CD4-positive, alpha-beta T cell treated with Interleukin-6 for 4 hours (primary cell): Measurements from ENCODE around the gene UBAC1.

Source experiments
- DNase-seq: peaks from one replicate; pipeline ENCODE4 v3.0.0-alpha.2; 2020; ENCODE audit warnings: mixed read lengths

UBAC1 gene, protein sequence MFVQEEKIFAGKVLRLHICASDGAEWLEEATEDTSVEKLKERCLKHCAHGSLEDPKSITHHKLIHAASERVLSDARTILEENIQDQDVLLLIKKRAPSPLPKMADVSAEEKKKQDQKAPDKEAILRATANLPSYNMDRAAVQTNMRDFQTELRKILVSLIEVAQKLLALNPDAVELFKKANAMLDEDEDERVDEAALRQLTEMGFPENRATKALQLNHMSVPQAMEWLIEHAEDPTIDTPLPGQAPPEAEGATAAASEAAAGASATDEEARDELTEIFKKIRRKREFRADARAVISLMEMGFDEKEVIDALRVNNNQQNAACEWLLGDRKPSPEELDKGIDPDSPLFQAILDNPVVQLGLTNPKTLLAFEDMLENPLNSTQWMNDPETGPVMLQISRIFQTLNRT

DNA sequence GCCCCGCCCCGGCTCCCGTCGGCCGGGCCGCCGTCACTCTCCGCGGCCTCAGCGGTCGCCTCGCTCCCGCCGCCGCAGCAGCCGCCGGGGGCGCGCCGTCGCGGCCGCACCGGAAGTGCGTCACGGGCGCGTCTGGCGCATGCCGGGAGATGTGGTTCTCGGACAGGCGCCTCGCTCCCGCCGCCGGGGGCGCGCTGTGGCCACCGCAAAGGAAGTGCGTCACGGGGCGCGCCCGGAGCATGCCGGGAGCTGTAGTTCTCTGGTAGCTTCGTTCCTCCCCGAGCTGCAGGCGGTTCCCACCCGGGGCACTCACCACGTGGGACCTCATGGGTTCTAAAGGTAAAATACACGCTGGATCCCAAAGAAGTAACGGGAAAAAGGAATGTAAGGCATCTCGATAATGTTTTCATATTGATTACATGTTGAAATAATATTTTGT lies at the start of gene UBAC1:
TSS of gene UBAC1 (minus strand) at position 97 of the 439 bp plus-strand sequence. CDS start 211 bp downstream, outside the sequence.
- DNase-seq, result peak; percentile 97

DNA sequence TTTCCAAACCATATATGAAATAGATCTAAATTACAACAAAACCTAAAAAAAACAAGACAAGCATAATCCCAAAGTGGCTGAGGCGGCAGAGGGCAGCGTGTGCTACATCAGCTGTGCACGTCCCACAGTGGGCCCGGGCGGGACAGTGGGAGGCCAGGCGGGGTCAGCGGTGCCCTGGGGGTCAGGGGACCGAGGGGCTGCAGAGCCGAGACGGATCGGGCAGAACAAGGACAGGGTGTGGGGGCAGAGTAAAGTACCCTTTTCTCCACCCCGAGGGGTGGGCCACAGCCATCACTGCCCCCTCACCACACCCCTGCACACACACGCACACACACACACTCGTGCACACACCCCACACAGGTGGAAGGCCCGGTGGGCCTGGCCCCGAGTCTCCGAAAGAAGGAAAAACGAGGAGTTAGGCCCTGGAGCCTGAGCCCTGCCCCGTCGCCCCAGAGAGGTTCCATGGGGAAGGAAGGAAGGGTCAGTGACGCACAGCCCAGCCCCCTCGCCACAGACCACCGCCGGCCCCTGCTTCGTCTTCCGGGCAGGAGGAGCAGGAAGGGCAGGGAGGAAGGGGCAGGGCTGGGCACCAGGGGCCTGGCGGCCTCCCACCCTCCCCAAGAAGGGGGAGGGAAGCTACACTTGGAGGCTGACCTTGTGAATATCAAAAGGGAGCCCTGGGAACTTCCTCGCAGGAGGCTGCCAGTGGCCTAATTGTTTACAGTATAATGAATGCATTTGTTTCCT lies 49.6 kb upstream of the UBAC1 start:
- no peak for DNase-seq

DNA sequence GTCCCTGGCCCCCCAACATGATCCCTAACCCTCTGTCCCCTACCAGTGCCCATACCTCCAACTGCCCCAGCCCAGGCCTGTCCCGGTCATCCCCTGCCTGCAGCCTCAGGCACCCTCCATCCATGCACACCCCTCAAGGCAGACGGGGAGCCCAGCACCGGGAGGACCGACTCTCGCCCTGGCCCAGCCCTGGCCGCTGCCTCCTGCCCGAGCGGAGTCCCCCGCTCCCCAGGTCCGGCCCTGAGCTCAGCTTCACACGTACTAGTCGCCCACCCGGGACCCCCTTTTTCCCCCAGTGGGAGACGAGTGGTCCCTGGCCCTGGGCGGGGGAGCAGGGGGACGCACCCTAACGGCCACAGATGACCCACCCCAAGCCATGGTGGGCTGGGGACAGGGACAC lies 49.0 kb upstream of the UBAC1 start:
- no peak for DNase-seq

DNA sequence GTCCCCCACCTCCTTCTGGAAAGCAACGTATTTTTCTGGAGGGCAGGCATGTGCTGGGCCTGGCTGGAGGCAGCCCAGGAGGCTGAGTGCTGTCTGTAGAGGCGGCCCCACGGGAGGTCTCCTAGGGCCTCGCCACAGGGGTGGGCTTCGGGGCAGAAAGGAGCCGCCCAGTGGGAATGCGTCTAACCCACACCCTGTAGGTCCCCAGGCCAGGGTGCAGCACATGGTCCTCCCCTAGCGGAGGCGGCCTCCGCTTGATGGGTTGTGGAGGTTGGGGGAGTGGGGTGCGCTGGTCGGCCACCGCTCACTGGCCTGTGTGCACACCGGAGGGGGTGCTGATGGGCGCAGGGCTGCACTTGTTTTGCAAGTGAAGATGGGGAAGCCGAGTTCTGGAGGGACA lies 48.3 kb upstream of the UBAC1 start:
- no peak for DNase-seq

DNA sequence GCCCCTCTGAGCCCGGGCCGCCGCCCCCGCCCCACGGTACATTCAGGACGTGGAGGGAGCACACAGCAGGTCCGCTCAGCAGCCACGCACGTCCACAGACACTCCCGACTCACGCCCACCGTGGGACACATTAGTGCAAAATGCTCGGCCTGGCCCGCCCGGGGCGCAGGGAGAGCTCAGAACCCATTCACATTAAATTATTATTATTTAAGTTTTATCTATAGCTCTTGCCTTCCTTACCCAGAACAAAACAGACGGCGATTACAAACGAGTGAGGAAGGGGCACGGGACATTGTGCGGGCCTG lies 47.5 kb upstream of the UBAC1 start:
- DNase-seq, result no peak

DNA sequence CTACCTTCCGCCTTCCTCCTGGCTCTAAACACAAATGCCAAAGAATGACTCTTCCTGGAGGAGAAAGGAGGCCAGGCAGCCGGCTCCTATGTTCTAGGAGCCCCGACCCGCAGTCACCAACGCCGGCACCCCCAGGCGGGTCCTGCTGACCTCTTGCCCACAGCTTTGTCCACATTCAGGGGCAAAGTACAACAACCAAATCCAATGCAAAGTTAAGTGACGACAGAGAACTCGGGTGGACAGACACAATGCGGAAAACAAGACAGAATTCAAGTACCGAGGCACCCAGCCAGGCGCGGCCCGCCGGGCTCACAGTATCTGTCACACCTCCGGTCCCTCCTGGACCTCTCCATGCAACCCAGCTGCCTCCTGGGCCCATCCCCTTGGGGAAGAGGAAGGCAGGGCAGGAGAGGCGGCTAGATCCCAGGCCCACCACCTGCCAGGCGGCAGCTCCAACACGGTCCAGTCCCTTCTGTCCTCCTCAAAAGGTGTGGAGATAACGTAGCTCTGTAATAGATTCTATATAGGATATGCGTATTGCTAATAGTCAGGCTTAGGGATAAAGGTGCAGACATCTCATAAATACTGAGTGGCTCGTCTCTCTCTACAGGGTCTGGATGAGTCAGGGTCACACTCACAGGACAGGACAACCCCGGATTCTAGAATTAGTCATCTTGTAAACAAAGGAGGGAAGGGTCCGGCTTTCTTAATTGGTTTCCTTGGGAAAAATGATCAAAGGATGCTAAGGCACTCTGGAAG lies 46.9 kb upstream of the UBAC1 start:
- no peak for DNase-seq

DNA sequence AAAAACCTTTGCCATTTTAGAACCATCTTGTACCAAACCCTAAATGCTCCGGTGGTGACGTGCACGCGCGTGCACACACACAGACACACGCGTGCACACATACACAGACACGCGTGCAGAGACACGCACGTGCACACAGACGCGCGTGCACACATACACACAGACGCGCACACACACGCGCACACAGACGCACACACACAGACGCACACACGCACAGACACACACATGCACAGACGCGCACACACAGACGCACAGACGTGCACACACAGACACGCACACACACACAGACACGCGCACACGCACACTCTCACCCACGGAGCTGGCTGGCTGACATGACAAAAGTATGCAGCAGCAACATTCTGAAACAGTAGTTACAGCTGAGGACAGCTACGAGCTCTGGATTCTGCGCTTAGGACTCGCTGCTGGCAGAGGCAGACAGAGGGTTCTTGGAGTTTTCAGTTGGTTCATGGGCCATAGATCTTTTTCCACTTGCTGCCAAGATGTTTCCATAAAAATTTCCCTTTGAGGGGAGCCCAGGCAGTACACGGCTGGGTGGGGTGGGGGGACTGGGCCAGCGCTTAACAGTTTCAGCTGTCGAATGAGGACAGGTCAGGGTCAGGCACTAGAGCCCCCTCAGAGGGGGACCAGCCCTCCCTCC lies 46.2 kb upstream of the UBAC1 start:
- no peak for DNase-seq

DNA sequence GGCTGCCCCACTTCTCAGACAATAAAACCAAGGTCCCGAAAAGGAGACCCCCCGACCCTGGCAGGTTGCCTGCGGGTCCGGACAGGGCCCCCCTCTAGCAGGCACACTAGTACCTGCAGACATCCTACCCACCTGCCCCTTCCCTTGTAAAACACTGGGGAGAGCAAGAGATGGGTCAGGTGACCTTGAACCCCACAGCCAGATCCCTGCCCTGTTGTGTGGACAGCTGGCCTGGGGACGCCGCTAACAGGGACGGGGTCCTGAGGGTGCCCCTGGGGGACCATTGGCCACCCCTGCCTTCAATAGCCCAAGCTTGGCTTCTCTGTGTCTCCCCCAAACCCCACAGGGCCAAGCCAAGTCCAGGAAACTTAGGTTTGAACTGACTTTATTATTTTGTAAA lies 45.0 kb upstream of the UBAC1 start:
- no peak for DNase-seq

DNA sequence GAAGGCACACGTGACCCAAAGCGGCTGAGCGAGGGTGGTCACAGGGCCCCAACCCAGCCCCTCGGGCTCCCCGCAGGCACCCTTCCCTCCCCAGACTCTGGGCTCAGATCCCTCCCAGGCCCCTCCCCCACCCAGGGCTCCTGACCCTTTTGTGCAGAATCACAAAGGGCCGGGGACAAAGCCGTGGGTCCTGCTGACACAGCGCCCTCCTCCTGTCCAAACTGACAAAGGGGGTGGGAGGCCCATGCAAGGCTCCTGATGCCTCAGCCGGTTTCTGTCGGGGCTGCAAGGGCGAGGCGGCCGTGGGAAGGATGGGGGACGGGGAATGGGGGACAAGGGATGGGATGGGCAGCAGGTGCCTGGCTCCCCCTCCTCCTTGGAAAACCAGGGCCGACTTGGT lies 43.5 kb upstream of the UBAC1 start:
- DNase-seq, result no peak

DNA sequence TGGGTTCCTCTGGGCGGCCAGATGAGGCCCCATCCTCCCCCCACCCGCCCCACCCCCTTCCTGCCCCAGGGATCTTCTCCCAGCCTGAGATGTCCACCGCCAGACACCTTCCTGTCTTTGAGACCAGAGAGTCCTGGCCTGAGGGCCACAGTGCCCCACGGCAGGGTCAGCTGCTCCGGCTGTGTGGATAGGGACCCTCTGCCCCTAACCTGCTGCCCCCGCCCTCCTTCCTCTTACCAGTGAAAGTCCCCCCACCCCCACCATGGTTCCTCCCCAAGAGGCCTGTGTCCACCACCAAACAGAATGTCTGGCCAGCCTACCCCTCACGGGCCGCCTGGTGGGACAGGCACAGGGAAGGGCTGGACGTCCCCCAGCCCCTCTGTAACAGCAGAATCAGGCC lies 43.0 kb upstream of the UBAC1 start:
- no peak for DNase-seq

DNA sequence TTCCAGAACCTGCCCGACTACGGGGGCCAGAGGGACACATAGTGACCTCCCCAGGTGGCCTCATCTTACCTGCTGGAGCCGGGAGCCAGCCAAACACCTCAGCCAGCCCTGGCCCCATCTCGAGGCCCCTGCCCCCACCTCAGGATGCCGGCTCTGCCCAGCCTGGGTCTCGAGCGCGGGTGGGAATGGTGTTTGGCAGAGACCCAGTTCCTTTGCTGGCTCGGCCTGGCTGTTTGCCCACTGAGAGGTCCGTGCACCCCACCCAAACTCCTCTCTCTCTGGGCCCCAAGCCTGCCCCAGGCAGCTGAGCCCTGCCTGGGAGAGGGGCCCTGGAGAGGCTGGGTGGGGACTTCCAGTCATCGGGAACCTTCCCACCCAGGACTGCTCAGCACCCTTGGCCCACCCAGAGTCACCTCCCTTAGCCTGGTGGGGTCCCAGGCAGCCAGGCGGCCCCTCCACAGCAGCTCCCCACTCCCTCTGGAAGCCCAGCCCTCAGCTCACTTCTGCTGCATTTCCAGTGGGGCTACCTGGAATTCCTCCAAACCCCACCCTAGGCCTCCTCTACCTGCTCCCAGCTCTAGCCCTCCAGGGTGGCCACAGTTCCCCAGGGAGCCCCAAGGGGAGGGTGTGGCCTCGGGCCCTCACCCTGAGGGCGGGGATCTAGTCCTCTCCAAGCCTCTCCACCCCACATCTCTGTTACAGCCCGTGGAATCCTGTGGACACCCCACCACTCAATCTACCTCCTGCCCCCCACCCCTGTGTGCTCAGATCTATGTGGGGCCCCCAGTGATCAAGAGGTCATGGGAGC lies 42.4 kb upstream of the UBAC1 start:
- DNase-seq, result no peak

DNA sequence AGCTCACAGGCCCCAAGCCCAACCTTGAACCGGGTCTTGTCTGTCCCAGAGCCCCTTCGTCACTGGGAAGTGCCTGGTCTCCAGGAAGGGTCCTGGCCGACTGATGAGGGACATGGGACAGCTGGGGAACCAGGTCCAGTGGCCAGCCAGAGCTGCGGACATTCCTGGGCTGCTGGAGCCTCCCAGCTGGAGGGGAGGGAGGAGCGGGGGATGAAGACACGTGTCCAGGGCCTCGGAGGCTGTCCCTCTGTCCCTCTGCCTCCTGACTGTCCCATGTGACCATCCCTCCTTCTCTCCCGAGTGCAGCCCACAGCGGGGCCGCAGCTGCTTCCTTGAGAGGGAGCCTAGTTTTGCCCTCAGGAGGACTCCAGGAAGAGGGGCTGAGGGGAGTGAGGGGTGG lies 41.7 kb upstream of the UBAC1 start:
- no peak for DNase-seq

DNA sequence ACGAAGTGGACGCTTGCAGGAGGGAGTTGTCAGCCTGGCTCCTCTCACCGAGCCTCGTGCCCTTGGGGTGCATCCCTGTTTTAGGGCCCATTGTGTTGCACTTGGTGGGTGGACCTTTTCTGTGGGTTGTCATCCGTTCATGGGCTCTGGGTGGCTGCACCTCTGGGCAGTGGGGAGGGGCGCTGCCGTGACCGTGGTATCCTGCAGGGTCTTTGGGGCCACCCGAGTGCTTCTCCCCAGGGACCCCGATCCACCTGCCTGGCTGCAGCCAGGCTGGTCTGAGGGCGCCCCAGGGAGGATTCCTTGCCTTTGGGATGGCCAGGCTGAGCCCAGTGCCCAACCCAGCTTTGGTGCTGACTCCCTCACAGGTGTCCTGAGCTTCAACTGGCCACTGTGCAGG lies 41.0 kb upstream of the UBAC1 start:
- DNase-seq, result no peak

DNA sequence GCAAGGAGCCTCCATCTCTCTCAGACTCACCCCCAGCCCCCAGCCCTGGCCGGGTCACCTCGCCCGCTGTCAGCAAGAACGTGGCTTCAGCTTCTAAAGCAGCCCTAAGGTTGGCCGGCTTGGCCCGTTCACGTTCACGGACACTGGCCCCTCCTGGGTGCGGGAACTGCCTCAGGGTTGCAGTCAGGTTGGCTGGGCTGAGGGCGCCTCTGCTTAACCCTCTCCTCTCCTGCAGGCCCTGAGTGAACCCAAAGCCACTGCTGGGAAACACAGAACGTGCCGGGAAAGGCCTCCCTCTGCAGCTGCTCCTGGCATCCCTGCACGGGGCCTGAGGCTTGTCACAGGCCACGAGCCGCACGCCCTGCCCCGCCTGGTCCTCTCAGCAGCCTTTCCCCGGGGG lies 40.1 kb upstream of the UBAC1 start:
- no peak for DNase-seq

DNA sequence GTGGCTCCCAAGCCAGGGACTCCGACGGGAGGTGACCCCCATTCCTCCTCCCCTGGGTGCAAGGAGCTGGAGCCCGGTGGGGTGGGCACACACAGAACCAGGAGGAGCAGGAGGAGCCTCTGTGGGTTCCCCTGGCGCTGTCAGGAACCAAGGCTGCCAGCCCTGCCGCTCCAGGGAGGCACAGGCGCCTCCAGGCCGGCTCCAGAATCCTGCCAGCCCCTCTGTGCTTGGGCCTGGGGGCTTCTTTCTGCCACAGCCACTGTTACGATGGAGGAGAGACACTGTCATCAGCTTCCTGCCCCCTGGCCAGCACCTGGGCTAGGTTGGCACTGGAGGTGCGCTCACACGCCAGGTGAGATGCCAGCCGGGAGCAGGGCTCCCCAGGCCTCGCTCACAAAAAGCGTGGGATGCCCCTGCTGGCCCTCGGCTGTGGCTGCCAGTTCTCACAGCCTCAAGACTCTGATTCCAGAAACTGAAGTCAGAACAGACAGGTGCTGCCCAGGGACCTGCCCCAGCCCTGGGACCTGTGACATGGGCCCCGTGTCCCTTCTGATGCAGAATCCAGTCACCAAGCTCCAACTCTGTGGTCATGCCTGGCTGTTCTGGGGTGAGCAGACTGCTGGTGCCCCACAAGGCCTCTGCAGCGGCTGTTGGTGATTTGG lies 37.4 kb upstream of the UBAC1 start:
- no peak for DNase-seq

DNA sequence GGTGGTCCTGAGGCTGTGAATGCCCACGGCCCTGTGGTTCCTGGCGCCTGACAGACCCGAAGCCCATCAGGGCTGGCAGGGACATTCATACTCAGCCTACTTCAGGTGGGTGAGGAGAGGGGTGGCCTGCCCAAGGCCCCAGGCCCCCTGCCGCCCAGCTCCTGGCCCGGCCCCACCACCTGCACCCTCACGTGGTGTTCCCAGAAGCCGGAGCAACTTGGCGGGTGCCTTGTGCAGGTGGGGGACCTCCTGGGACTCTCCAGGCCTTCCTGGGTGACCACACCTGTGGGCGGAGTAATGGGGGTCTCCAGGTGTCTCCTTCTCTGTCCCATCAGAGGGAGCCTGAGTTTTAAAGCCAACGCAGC lies 36.8 kb upstream of the UBAC1 start:
- DNase-seq, result no peak

DNA sequence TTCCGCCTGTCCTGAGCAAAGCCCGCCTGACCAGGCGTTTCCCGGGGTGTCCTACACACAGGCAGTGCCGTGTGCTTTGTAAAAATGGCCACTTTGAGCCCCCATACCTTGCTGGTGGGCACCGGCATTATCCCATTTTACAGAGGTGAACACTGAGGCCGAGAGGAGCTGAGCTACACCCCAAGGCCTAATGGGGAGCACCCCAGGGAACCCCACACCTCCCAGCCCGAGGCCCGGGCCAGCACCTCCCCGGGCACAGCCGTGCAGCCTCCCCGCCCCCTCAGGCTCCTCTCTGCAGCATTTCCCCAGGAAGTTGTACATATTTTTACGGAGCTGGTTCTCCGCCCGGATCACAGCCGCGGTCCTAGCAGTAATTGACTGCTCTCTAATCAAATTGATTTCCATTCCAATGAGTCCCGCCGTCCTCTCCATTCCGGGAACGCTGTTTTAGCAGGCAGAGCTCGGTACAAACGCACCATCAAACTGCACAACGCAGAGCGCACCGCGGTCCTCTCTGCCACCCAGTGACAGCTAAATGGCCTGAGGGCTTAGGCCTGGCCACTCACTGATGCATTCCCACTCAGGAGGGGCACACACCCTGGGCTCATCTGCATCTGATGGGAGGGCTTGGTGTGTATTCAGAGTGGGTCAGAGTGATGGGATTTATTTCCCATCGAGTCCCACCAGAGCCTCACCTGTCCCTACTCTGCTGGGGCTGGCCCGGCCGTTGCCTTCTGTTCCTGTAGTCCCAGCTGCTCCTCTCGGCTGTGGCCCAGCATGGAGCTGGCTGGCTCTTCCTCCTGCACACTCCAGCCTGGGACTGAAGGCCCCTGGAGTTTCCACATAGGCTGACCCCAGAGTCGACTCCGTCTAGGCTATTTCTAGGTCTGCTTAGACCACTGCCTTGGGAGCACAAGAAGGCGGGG lies 36.2 kb upstream of the UBAC1 start:
- no peak for DNase-seq

DNA sequence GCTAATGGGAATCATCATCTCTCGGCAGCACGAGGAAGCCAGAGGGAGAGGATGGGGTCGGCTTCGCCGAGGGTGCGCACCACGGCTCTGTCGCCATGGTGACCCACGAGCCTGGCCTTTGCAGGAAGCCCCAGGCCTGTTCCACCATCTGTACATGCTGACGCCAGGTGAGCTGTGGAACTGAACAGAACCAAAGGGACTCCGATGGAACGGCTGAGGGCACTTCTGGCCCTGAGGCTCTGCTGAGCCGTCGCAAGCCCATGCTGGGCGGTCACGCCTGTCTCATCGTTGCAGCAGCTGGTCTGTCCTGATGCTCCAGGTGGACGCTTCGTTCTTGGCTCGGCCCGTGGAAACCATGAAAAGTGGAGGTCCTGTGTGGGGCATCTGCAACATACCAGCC lies 34.6 kb upstream of the UBAC1 start:
- no peak for DNase-seq

DNA sequence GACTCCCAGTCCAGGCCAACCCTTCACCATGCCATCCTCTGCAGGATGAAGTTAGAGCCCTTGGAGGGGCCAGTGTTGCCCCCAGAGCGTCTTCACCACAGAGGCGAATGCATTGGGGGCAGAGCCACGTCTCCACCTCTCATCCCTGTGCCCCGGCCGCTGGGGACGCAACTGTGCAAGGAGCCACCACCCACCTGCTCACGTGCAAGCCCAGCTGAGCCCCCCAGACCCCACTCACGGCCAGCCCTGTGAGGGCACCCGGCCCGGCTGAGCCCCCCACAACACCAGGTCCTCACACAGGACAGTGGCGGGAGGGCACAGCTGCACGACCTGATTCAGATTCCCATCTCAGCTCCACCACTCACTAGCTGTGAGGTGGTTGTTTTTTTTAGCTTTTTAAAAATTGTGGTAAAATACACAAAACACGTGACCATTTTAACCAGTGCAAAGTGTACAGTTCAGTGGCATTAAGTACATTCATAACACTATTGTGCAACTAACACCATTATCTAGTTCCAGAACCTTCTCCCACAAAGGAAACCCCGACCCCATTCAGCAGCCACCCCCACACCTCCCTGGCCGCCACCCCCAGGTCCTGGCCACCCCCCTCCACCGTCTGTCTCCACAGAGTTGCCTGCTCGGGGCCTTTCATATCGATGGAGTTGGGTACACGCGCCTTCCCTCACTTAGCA lies 33.5 kb upstream of the UBAC1 start:
- DNase-seq, result no peak
